T-helper 9 cell (primary cell): ENCODE results near the gene SIM1.
"Not testable (repeated sequence)": the region's sequence is repeated elsewhere in the genome, so short reads cannot be mapped to it uniquely, and the experiment has no call there.

Experiments
- DNase-seq: peaks from one replicate; pipeline ENCODE4 v3.0.0-alpha.2; 2020

SIM1 gene

DNA sequence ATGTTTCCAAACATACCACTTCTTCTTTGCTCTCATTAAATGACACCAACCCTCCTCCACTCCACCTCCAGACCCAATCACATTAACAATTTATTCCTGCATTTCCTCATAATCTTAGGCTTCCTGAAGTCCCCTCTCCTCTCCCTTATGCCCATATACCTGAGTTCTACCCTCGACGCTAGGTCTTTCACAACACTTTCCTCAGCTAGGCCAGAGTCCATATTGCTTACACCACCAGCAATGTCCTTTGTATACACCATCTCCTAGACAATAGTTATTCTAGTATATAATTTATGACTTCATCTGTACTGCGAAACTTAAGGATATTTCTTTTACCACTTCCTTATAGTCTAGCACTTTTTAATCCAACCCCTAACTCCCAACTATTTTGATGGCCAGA lies 47.7 kb downstream of the SIM1 start:
- DNase-seq, result no peak

DNA sequence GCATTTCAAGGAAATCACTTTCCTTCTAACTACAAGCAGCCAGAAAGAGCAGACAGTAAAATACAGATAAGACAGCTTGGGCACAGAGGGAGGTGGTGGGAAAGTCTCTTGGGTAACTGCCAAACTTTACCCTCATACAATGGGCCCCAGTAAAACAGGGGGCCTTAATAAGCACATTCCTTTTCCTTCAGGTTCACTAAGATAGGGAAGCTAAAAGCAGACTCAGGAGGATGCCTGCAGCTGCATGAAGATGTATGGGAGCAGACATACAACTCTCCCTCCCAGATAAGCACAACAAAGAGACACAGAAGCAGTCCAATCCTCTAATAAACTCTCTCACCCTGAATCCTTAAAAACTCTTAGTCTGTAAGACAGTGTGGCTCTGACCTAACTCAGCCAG lies 49.0 kb downstream of the SIM1 start:
- DNase-seq, result no peak

DNA sequence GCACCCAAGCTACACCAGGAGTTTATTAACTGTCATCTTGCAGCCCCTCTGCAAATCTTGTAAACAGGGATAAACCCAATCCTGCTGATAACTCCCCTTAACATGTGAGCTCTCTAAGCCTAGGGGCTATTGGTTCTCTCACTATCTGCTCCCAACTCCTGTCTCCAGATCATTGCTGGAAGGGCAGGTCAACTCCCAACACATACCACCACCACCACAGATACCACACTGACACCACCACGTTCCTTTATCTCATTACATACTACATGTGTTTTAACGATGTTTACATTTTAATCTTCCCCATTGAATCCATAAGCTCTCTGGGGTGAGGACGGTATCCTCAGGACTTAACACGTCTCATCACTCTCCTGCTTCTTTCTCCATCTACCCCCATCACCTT lies 51.8 kb downstream of the SIM1 start:
- DNase-seq, result no peak

DNA sequence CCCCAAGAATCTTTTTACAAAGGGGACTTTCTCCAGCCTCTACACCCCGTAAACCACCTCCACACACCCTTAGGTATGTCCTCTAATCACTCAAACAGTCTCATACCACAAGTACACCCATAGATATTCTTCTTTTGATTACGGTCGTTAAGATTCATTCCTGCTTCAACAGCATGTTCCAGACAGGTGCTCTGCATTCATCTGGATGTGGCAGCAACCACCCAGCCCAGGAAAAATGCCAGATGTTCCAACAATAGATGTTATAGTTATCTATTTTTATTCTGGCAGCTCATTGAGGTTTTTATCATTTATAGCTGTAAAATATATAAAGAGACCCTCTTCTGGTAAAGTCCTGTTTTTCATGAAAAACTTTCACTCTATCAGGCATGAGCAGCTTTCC lies 60.7 kb downstream of the SIM1 start:
- DNase-seq, result no peak

DNA sequence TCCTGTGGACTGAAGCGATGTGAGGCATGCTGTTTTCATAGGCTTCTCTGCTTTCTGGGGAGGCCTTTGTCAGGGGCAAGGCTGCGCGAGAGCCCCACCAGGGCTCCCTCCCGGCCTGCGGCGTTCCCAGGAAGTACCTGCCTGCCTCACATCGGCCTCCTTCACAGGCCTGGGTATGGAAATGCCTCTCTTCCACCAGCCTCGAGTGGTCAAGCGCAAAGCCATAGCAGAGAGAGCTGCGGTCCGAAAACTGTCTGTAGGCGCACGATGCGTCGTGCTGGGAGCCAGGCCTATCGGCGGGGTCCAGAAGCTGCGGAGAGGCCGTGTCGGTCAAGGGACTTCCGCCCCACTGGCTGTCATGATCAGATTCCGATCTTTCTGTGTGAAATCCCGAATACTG lies 71.2 kb downstream of the SIM1 start:
- no peak for DNase-seq

DNA sequence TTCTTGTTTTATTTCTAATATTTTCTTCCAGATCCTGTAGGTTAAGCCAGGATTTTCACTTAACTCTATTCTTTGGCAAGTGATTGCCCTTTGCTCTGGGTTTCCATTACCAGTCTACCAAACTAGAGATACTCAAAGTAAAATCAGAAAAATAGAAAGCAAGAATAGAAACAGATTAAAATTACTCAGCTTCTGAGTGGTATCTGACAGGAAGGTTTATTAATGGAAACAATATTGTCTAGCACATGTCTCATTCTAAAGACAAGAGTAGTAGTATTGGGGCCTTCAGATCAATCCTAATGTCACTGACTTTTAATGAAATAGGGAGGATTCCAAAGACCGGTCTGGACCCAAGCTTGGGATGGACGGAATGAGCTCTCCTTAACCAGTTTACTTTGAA lies 72.3 kb downstream of the SIM1 start:
- DNase-seq, result no peak

DNA sequence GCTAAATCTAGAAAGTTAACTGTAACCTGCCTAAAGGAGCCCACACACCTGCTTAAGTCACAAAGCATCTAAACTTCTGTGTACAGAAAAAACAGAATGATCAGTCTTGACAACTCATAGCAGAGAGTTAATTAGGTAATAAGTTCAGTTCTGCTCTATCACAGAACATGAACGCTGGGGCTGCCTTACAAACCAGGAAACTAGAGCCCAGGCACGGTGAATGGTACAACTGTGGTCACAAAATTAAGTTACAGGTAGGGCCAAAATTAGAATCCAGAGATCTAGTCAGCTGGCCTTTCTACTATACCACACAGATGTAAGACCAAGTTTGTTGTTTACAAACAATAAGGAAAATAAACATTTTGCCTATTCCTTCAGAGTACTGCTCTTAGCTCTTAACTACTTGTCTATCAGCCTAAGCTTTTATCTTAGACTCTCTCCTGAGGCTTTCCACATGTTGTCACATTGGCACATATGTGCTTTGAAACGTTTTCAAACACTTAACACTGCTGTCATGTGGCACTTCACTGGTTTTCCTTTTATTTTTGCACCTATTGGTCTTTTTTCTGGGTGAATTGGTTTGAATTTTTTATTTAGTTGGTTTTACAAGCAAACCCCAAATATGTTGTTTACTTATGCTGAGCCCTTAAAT lies 75.7 kb downstream of the SIM1 start:
- no peak for DNase-seq

DNA sequence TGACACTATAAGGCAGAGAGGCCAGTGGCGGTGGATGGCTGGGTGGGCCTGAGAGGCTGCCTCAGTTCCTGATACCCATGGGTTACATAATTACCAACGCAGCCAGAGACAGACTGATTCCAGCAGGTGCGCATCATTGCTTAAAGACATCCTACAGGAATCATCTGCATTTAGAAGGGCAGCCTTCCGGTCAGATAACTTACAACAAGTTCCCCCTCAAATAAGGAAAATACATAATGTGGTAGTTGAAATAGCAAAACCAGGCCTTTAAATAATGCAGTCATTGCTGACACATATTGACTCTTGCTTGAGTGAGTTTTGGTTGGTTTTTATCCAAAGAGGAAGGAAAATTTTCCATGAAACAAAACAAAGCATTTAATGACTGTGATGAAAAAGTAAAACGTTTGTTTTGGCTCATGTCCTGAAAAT lies 81.9 kb downstream of the SIM1 start:
- no peak for DNase-seq

DNA sequence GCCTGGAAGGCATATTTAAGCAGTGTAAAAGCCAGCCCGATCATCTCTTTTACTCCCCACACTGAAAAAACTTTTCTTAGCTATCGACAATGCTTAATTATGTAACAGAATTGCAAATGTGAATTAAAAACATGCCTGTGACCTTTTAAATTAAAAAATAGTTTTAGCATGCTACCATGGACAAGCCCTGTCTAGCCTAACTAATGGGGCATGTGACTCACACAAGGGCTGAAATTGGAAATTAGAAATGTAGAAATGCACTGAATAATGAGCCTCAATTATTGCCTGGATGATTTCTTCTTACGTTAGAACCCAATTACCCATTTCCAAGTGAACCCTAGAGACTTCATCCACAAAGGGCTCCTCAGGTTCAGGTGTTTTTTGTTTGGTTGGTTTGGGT lies 82.7 kb downstream of the SIM1 start:
- DNase-seq, result no peak

DNA sequence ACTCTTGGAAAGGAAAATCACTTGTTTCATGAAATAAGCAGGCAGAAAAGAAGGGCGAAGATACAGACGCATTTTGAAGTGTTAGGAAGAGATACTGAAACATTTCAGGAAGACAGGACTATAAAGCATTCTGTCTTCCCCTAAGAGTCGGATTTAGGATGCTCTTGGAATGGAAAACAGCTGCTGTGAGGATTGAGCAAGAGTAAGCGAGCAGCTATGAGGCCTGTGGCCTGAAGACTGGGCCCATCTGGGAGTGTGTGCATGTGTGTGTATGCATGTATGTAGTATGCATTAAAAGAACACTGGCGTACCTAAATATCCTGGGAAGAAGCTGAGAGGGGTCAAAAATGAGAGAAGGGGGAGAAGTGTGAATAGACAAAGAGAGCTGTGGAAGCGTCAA lies 83.6 kb downstream of the SIM1 start:
- DNase-seq, result no peak

DNA sequence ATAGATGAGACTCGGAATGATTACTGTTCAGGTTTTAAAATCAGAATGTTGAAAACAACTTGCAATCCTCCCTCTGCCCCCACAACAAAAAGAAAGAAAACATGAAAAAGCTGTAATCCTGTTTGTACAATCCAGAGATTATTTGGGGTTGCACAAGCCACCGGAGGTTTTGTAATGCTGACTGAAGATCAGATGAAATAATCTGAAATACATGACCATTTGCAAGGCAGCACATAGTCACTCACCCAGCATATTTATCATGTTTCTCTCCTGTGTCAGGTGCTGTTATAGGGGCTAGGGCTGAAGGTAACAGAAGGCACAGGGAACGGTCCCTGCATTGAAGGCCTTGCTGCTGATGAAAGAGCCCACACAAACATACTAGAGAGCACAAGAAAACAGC lies 85.3 kb downstream of the SIM1 start:
- no peak for DNase-seq

DNA sequence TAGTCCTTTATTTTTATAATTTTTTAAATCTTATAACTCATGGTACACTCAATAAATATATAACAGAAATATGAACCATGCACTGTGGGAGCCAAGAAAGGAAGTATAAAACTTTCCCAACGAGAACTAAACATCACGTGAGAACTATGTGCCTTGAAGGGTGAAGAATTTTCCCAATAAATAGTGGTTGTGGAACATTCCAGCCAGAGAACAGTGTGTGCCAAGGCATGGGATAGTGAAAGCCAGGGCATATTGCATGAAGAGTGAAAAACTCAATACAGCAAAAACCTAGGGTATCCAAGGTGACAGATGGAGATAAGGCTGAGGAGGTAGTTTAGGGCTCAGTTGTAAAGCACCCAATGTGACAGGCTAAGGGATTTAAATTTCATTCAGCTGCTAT lies 86.1 kb downstream of the SIM1 start:
- no peak for DNase-seq

DNA sequence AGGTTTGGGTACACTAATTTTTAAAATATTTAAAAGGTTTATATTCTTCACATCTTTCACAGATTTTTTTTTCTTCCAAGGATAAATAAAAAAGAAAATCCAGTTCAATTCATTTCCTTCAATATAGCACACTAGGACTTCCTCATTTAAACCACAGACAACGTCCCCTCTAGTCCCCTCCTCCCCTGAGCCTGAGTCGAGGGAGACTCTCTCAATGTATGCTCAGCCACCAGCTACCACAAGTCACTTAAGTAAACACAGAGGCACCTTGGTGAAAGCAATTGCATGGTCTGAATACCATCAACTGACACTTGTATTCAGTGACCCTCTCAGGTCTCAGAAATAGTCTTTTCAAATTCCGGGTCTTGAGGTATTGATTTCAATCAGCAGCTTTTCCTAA lies 88.6 kb downstream of the SIM1 start:
- no peak for DNase-seq

DNA sequence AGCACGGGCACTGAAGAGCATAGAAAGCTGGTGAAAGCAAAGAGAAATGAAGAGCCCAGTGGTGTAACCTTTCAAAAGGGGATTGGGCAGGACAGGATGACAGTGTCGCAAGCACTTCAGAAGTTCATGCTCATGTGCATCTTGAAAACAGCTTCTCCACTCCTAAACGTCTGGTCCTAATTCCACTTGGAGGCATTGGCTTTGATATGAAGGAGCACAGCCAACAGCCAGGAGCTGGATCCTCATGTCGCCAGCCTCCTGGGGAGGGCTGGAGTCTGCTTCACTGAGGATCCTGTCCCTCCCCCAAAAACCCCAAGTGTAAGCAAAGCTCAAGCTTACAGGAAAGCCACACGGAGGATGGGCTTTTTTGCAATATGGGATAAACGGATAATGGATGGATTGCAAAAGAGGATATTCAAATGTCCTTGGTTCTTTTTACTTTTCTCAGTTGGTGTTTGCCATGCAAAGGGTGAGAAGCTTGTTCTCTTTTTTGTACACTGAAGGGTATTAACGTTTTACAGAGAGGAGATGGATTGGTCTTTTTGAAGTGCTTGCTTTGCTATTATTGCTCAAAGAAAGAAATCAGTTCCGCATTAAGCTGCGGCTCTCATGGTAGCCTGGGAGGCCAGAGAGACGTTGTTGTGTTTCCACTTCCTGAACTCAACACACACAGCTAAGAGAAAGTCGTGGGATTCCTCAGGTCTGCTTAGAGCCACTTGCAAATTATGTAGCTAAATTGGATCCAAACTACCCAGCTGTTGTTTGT lies 92.2 kb downstream of the SIM1 start:
- DNase-seq, result no peak

DNA sequence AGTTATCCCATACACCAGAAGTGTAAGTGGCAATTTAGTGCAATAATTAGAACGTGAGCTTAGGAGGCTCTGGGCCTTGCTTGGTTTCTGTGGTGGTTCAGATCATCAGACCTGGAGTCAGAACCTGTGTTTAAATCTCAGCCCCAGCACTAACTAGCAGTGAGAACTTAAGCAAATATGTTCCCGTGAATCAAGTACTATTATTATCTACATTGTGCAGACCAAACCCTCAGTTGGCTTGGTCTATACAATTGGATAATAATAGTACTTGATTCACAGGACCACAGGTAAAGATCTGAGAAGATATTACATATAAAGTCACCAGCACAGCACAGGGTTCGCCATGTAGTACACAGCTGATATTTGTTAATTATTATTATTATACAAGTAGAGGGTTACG lies 93.1 kb downstream of the SIM1 start:
- DNase-seq, result no peak

DNA sequence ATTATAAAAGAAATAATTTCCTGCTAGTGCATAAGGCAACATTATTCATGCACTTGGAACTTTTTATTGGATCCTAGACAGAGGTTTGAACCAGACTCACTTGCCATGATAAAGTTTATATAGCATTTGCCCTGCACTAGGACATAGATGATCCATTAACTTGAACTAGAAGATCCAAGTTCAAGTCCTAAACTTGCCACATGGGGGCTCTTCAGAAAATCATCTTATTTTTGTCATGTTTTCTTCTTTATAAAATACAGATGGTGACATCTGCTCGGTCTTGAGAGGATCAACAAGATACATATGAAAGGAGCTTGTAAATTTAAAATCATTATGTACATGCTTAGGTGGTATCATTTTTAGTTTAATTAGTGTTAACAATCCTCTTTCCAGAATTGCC lies 94.5 kb downstream of the SIM1 start:
- no peak for DNase-seq

DNA sequence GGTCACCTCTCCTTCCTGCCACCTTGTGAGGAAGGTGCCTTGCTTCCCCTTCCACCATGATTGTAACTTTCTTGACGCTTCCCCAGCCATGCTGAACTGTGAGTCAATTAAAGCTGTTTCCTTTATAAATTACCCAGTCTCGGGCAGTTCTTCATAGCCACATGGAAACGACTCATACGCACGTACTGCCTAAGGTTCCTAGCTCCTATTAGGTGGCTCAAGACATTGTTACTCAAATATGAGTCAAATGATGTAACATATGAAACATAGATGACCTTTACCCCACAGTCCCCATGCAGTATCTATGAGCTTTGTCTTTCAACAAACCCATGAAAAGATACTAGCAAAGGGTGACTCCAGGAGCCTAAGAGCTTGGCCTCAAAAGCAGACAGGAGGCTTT lies 98.3 kb downstream of the SIM1 start:
- no peak for DNase-seq

DNA sequence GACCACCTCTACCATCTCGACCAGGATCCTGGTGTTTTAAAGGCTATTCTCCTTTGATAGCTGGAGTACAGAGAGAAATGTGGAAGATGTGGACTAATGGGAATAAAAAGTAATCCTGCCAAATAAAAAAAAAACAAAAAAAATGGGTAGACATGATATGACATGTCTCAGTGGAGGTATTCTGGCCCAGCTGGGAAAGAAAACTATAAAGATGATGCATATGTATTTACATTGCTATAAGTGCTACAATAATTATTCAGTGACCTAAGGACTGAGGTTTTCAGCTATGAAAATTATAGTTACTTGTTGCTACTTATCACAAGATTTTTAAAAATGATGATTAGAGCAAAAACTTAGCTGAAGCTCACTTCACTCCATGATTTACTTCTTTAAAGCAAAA lies 101.1 kb downstream of the SIM1 start:
- DNase-seq, result no peak

DNA sequence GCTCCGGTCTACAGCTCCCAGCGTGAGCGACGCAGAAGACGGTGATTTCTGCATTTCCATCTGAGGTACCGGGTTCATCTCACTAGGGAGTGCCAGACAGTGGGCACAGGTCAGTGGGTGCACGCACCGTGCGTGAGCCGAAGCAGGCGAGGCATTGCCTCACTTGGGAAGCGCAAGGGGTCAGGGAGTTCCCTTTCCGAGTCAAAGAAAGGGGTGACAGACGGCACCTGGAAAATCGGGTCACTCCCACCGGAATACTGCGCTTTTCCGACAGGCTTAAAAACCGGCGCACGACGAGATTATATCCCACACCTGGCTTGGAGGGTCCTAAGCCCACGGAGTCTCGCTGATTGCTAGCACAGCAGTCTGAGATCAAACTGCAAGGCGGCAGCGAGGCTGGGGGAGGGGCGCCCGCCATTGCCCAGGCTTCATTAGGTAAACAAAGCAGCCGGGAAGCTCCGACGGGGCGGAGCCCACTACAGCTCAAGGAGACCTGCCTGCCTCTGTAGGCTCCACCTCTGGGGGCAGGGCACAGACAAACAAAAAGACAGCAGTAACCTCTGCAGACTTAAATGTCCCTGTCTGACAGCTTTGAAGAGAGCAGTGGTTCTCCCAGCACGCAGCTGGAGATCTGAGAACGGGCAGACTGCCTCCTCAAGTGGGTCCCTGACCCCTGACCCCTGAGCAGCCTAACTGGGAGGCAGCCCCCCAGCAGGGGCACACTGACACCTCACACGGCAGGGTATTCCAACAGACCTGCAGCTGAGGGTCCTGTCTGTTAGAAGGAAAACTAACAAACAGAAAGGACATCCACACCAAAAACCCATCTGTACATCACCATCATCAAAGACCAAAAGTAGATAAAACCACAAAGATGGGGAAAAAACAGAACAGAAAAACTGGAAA lies 109.7 kb downstream of the SIM1 start:
- not testable (repeated sequence) for DNase-seq

DNA sequence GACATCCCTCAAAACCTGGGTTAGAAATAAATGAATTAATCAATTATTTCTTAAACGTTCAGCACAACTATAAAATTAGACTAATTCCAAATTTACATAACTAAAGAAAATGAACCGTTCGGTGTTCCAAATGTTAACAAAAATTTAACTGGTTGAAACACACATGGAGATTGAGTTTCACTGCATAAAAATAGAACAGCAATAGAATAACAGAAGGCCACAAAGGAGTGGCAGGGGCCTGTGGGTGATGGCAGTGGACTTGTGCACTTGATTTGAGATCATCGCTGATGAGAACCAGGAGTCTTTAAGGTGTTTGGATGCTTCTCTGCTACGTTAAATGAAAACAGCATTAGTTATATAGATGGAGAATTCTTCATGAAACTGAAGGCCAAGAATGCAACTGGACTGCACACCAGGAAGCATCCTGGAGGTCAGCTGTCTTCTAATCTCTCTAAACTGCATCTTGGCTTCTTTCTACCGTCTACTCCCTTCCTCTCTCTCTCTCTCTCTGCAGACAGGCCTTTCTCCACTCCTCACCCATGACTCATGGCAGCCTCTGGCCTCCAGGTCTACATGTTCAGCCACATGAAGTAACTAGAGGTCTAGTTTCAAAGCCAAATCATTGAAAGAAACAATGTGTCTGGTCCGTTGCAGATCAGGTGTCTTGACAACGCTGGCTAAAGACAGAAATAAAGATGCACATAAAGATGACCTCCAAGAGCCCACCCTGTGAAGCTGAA lies 111.3 kb downstream of the SIM1 start:
- no peak for DNase-seq

DNA sequence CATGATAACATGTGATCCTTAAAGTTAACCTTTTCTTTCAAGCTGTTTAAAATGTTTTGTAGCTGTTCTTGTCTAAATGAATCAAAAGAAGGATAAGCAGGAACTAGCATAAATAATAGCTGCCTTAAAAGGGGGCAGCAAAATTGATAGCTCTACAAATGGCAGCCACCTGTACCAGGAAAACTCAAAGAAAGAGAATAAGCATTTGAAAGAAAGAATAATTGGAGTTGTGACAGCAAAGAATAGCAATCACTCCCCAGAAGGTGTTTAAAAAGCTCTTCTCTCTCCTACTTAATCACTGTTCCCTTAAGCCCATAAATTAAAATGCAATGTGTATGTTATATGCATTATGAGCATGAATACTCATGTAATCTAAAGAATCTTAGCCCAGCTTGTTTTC lies 114.6 kb downstream of the SIM1 start:
- no peak for DNase-seq

DNA sequence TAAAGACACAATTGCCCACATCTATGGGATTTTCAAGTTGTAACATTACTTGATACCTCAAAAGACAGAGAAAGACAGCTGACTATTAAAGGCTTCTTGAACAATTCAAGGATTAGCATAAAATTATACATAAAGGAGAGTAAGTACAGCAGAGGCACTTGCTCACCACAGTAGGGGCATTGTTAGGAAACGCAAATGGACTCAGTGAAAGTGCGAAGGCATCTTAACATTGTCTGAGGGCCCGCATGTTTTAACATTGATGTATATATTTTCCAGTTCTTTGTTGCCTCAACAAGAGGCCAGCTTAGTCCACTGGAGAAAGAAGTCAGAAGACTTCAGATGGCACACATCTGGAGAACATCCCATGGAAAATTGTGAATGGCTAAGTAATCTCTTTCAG lies 115.4 kb downstream of the SIM1 start:
- DNase-seq, result no peak
